Left lung (tissue), 10 donors: Measurements from ENCODE around the gene ZNF654. TPM values are rescaled to one million over a fixed set of nuclear protein-coding genes. Genes with fewer than 3 reads are reported as not detected.

Experiments
- ATAC-seq: fragments of 200-7000 bp; cut with Tn5 transposase; one replicate; pipeline ENCODE4 v1.9.1; 2020; ENCODE audit warnings: moderate library complexity
- DNase-seq, 4 donors: peaks; one replicate each; pipeline ENCODE4 v3.0.0-alpha.2; 2013 to 2020
- H3K27ac ChIP-seq, 2 donors: fragments of 200-600 bp; sonication (generic) in 1 of 2; one replicate each; pipeline versions ENCODE4 v1.5.0 to v1.8.0; 2020 to 2021
- H3K27me3 ChIP-seq, 2 donors: fragments of 200-600 bp; sonication (generic) in 1 of 2; one replicate each; pipeline versions ENCODE4 v1.5.0 to v1.8.0; 2020 to 2021
- H3K36me3 ChIP-seq, 2 donors: fragments of 200-600 bp; sonication (generic) in 1 of 2; one replicate each; pipeline versions ENCODE4 v1.5.0 to v1.8.0; 2020 to 2021
- H3K4me1 ChIP-seq, 2 donors: fragments of 200-600 bp; one replicate each; pipeline ENCODE4 v1.8.0; 2021
- H3K4me3 ChIP-seq, 2 donors: fragments of 200-600 bp; sonication (generic) in 1 of 2; one replicate each; pipeline versions ENCODE4 v1.5.0 to v1.8.0; 2020 to 2021; ENCODE audit warnings: mild to moderate bottlenecking in 1 of 2
- H3K9me3 ChIP-seq, 2 donors: fragments of 200-600 bp; sonication (generic) in 1 of 2; one replicate each; pipeline versions ENCODE4 v1.5.0 to v1.8.0; 2020 to 2021
- intact Hi-C, 2 donors: fragments of 100-400 bp; cut with DNase I; formaldehyde crosslinking; loops; one replicate each; pipeline versions ENCODE4 v1.11.2 to v1.14.2; 2022
- polyA plus RNA-seq, 6 donors: library from polyadenylated mRNA; unstranded; fragments of 120-200 nt; gene quantifications; one replicate each; pipeline ENCODE4 v1.2.1, GENCODE V29; 2013; ENCODE audit not compliant: insufficient read length in 6 of 6
- total RNA-seq, 2 donors: library from RNA; stranded (reverse); fragmentation: NEBNext Ultra II Directional; extraction: Animal tissue kit (Norgen Biotek cat#: 25700); gene quantifications; one replicate each; pipeline ENCODE4 v1.2.1, GENCODE V29; 2021
- TF ChIP-seq, protein P1 (sequence below), 2 donors: fragments of 200-600 bp; sonication (generic) in 1 of 2; IDR thresholded peaks; one replicate each; pipeline versions ENCODE4 v1.5.0 to v1.8.0; 2021; ENCODE audit warnings: antibody characterized with exemption in 2 of 2
- donor health status: DM: no; HTN: yes; CAD: no.
- donor health status: DM: no; HTN: no; CAD: no.

ZNF654 gene
- total and polyA plus RNA-seq, 8 donors: 12.5 to 26.6 (median 21.9) TPM

DNA sequence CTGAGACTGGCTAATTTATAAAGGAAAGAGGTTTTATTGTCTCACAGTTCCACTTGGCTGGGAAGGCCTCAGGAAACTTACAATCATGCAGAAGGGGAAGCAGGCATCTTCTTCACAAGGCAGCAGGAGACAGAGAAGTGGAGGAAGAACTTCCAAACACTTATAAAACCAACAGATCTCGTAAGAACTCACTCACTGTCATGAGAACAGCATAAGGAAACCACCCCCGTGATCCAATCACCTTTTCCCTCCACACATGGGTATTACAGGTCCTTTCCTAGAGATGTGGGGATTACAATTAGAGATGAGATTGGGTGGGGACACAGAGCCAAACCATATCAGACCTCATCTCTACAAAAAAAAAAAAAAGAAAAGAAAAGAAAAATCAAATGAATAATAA, 26.0 kb upstream of the ZNF654 start:
- ATAC-seq (no peak), DNase-seq (no peak)
- Histone ChIP-seq H3K4me1 (peaks cover 0 to 34% of the 10 kb centered on the region in 2 donors), H3K36me3 (no peaks in the 10 kb centered on the region), H3K27me3 (no peaks in the 10 kb centered on the region), H3K4me3 (no peak overlapping the region), H3K27ac (no peak overlapping the region), H3K9me3 (no peaks in the 10 kb centered on the region)
- intact Hi-C loops: no loop called here
- TF ChIP-seq, protein P1, sequence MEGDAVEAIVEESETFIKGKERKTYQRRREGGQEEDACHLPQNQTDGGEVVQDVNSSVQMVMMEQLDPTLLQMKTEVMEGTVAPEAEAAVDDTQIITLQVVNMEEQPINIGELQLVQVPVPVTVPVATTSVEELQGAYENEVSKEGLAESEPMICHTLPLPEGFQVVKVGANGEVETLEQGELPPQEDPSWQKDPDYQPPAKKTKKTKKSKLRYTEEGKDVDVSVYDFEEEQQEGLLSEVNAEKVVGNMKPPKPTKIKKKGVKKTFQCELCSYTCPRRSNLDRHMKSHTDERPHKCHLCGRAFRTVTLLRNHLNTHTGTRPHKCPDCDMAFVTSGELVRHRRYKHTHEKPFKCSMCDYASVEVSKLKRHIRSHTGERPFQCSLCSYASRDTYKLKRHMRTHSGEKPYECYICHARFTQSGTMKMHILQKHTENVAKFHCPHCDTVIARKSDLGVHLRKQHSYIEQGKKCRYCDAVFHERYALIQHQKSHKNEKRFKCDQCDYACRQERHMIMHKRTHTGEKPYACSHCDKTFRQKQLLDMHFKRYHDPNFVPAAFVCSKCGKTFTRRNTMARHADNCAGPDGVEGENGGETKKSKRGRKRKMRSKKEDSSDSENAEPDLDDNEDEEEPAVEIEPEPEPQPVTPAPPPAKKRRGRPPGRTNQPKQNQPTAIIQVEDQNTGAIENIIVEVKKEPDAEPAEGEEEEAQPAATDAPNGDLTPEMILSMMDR (IDR thresholded peaks at IDR 0.05): no peak

DNA sequence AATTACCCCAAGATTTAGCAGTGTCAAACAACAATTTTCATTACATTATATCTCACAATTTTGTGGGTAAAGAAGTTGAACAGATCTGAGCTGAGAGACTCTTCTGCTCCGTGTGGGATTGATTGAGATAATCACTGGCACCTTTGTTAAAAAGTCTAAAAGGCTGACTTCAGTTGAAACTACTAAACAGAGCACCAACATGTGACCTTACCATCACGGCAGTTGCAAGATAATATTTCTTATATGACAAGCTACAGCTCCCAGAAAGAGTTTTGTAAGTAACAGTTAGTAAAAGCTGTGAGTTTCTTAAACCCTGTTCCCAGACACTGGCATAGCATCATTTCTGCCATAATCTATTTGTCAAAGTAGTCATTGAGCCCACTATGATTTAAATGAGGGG, 25.2 kb upstream of the ZNF654 start:
- H3K9me3 ChIP-seq: no peaks in the 10 kb centered on the region

DNA sequence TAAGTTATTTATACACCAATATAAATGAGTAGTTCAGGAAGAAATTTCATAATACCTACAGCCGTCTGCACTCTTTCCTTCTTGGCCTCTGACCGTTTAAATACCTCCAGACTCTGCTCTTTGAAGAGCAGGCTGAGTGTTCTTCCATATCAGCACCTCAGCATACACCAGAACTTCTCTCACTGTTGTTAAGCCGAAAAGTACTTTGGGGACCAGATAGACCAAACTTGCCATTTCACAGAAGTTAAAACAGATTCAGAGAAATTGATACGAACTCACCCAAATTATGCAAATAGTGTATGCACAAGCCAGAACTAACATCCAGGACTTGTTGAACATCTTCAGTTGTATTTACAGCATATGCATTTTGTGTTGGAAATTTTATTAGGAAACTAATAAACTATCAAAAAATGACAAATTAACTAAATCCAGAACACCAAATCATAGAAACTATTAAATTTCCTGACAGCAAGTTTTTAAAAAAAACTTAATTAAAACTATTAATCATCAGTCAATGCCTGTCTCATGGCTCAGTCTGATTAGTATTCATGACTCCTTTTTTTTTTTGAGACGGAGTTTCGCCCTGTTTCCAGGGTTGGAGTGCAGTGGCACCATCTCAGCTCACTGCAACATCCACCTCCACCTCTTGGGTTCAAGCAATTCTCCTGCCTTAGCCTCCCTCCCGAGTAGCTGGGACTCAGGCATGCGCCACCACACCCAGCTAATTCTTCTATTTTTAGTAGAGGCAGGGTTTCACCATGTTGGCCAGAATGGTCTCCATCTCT, 24.4 kb upstream of the ZNF654 start:
- no peaks in the 10 kb centered on the region for H3K36me3 ChIP-seq
- peak; percentile 50 for ATAC-seq
- DNase-seq: no peak
- intact Hi-C loops: no loop called here
- TF ChIP-seq, protein P1 (IDR thresholded peaks at IDR 0.05): no peak
- no peak overlapping the region for H3K4me3 ChIP-seq
- H3K4me1 ChIP-seq: peaks cover 0 to 34% of the 10 kb centered on the region in 2 donors
- no peak overlapping the region for H3K27ac ChIP-seq
- H3K27me3 ChIP-seq: no peaks in the 10 kb centered on the region
- H3K9me3 ChIP-seq: no peaks in the 10 kb centered on the region

More for the DNA sequence above, 25.2 kb upstream of the ZNF654 start:
- no peaks in the 10 kb centered on the region for H3K36me3 ChIP-seq
- H3K4me3 ChIP-seq: no peak overlapping the region
- H3K4me1 ChIP-seq: peaks cover 0 to 34% of the 10 kb centered on the region in 2 donors
- H3K27me3 ChIP-seq: no peaks in the 10 kb centered on the region
- no peak overlapping the region for H3K27ac ChIP-seq
- DNase-seq (no peak), ATAC-seq (no peak)
- TF ChIP-seq, protein P1 (IDR thresholded peaks at IDR 0.05): no peak
- intact Hi-C loops: no loop called here

DNA sequence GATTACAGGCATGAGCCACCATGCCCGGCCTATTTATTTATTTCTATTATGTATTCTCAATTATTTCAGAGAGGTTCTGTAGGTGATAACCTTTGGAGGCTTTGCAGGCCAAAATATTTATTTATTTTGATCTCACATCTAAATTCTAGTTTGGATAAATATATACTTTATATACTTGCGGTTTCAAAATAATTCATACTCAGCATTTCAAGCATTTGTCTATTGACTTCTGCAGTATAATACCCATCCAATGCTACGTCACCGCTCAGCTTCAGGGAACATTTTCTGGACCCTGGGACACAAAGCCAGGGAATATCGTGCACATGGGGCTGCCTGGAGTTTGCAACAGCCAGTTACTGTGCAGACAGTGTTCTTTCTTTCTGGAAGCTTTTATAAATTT, 22.8 kb upstream of the ZNF654 start:
- H3K36me3 ChIP-seq: no peaks in the 10 kb centered on the region
- H3K27ac ChIP-seq: no peak overlapping the region
- ATAC-seq (no peak), DNase-seq (no peak)
- no peaks in the 10 kb centered on the region for H3K9me3 ChIP-seq
- intact Hi-C loops: no loop called here
- no peaks in the 10 kb centered on the region for H3K27me3 ChIP-seq
- peaks cover 0 to 21% of the 10 kb centered on the region in 2 donors for H3K4me1 ChIP-seq
- TF ChIP-seq, protein P1 (IDR thresholded peaks at IDR 0.05): no peak
- H3K4me3 ChIP-seq: no peak overlapping the region

DNA sequence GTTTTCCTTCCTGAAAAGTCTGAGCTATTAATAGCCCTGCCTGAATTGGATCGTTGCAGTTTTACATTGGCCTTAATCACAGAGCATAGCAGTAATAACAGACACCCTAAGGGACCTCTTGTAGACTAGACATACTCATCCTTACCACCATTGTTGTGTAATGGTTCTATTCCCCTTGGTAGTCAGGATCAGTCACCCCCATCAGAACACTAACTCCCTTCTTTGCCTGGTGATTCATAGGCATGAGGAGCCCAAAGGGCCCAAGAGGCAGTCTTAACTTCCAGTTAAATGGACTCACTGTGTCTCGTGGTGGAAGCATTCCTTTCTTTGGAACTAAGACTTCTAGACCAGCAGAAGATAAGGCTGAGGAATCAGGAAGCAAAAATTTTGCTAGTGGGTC, 20.5 kb upstream of the ZNF654 start:
- Histone ChIP-seq H3K36me3 (no peaks in the 10 kb centered on the region), H3K4me3 (no peak overlapping the region), H3K27ac (no peak overlapping the region), H3K9me3 (no peaks in the 10 kb centered on the region), H3K4me1 (peaks cover 0 to 4% of the 10 kb centered on the region in 2 donors), H3K27me3 (no peaks in the 10 kb centered on the region)
- TF ChIP-seq, protein P1 (IDR thresholded peaks at IDR 0.05): no peak
- intact Hi-C loops: no loop called here
- ATAC-seq (no peak), DNase-seq (no peak)
